ENCODE measurements around the gene TBCE. TPM values are rescaled to one million over a fixed set of nuclear protein-coding genes. Genes with fewer than 3 reads are reported as not detected.

Gene TBCE
- total RNA-seq, 1 experiment from 2014 or later = 20.8 TPM

DNA sequence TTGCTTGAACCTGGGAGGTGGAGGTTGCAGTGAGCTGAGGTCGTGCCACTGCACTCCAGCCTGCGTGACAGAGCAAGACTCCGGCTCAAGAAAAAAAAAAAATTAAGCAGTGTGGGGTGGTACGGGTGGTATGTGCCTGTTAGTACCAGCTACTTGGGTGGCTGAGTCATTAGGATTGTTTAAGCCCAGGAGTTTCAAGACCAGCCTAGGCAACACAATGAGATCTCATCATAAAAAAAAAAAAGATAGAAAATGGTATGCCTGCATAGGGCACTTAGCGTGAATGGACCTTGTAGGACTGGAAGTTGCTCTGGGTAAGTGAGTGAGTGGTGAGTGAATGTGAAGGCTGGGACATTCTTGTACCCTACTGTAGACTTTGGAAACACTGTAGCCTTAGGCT, 37.0 kb downstream of the TBCE start:
- intact Hi-C loops (cut with micrococcal nuclease) = no loop called here

More for the DNA sequence above, 37.0 kb downstream of the TBCE start:
- TF ChIP-seq POLR2AphosphoS5 (IDR thresholded peaks at IDR 0.05; ENCODE audit: low read depth, low read length) = no peak
- no peak for TF ChIP-seq CBX3 (IDR thresholded peaks at IDR 0.05; ENCODE audit: low read depth)
- TF ChIP-seq, protein P1, sequence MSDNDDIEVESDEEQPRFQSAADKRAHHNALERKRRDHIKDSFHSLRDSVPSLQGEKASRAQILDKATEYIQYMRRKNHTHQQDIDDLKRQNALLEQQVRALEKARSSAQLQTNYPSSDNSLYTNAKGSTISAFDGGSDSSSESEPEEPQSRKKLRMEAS (IDR thresholded peaks at IDR 0.05) = no peak
- no peak for TF ChIP-seq YY1 (IDR thresholded peaks at IDR 0.05; ENCODE audit: extremely low read depth, insufficient replicate concordance, low read depth, low read length)
- no peak for TF ChIP-seq ZFX (IDR thresholded peaks at IDR 0.05)
- TF ChIP-seq POLR2A (IDR thresholded peaks at IDR 0.05; ENCODE audit: borderline replicate concordance, extremely low read depth, insufficient read depth, insufficient read length) = no peak
- TF ChIP-seq, protein P2, sequence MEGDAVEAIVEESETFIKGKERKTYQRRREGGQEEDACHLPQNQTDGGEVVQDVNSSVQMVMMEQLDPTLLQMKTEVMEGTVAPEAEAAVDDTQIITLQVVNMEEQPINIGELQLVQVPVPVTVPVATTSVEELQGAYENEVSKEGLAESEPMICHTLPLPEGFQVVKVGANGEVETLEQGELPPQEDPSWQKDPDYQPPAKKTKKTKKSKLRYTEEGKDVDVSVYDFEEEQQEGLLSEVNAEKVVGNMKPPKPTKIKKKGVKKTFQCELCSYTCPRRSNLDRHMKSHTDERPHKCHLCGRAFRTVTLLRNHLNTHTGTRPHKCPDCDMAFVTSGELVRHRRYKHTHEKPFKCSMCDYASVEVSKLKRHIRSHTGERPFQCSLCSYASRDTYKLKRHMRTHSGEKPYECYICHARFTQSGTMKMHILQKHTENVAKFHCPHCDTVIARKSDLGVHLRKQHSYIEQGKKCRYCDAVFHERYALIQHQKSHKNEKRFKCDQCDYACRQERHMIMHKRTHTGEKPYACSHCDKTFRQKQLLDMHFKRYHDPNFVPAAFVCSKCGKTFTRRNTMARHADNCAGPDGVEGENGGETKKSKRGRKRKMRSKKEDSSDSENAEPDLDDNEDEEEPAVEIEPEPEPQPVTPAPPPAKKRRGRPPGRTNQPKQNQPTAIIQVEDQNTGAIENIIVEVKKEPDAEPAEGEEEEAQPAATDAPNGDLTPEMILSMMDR (IDR thresholded peaks at IDR 0.05 in 2 of 3, conservative IDR thresholded peaks at IDR 0.05 in 1 of 3; ENCODE audit: borderline replicate concordance in 1 of 3, insufficient read depth in 1 of 3, low read depth in 2 of 3, low read length in 2 of 3) = no peak
- TF ChIP-seq CEBPB (IDR thresholded peaks at IDR 0.05; ENCODE audit: low read depth) = no peak
- TF ChIP-seq JUND (IDR thresholded peaks at IDR 0.05) = no peak
- no peak for TF ChIP-seq REST (IDR thresholded peaks at IDR 0.05; ENCODE audit: low read depth)
- no peak for TF ChIP-seq ZNF274 (IDR thresholded peaks at IDR 0.05; ENCODE audit: low read depth, low read length)
- TF ChIP-seq ELF1 (IDR thresholded peaks at IDR 0.05; ENCODE audit: borderline replicate concordance, low read depth) = no peak
- no peak for TF ChIP-seq SP1 (IDR thresholded peaks at IDR 0.05; ENCODE audit: low read depth)
- no peak for TF ChIP-seq EZH2 (IDR thresholded peaks at IDR 0.05)
- no peaks in the 10 kb centered on the region for H3K36me3 ChIP-seq (ENCODE audit: control insufficient read depth in 1 of 2, insufficient read depth in 2 of 2, low read length in 2 of 2)
- no peaks in the 10 kb centered on the region for H3K9me3 ChIP-seq (ENCODE audit: control insufficient read depth in 1 of 2, insufficient read depth in 1 of 2, low read depth in 1 of 2, low read length in 2 of 2)
- no peaks in the 10 kb centered on the region for H4K20me1 ChIP-seq (ENCODE audit: insufficient read depth)
- DNase-seq (ENCODE audit: low read depth, low spot score) = no peak
- H3K27ac ChIP-seq (ENCODE audit: low read depth, low read length) = no peak overlapping the region
- RAD21 ChIA-PET (ENCODE audit: low non-redundant PET in 1 of 2, low total read pairs in 2 of 2, uncharacterized antibody in 2 of 2, unreplicated experiment in 2 of 2) = no interaction called here
- H3K79me2 ChIP-seq (ENCODE audit: insufficient read depth, low read length) = peaks cover 11% of the 10 kb centered on the region; the same call in 1 of the 2 replicates
- BruUV-seq (replicated peaks) = no TSS peak
- peaks cover 35 to 55% of the 10 kb centered on the region in 2 experiments for H3K4me1 ChIP-seq (ENCODE audit: control insufficient read depth in 1 of 2, insufficient read depth in 2 of 2, low read length in 2 of 2)
- no peak for ATAC-seq
- no peaks in the 10 kb centered on the region for H3K9me2 ChIP-seq (ENCODE audit: insufficient read depth)
- no peak overlapping the region for H2AFZ ChIP-seq (ENCODE audit: low read depth, low read length, poor library complexity, severe bottlenecking)
- CTCF ChIA-PET = no interaction called here
- H3K4me3 ChIP-seq (replicated peaks in 1 of 2; ENCODE audit: low read depth in 1 of 2, low read length in 2 of 2) = no peak overlapping the region
- H3K27me3 ChIP-seq (ENCODE audit: insufficient read depth, low read length) = no peaks in the 10 kb centered on the region
- no peak overlapping the region for H3K9ac ChIP-seq (ENCODE audit: low read length)
- H3K4me2 ChIP-seq (ENCODE audit: low read length) = no peak overlapping the region
- POLR2A ChIA-PET = no interaction called here

Measured in HCT116 (cell line).